HG02981 (cell line): ENCODE measurements around the gene CLIP4.
"Not testable (repeated sequence)": the region's sequence is repeated elsewhere in the genome, so short reads cannot be mapped to it uniquely, and the experiment has no call there.

Source experiments
- ATAC-seq: cut with Tn5 transposase; IDR thresholded peaks from one replicate; pipeline ENCODE4 v1.9.1; 2021; ENCODE audit warnings: mild to moderate bottlenecking, moderate library complexity; ENCODE audit not compliant: unreplicated experiment

Gene CLIP4

GRCh38 chr2:29100564-29100963 is 14.7 kb upstream of the CLIP4 start:
- no peak for ATAC-seq

GRCh38 chr2:29104688-29105087 is 10.5 kb upstream of the CLIP4 start:
- no peak for ATAC-seq

GRCh38 chr2:29105375-29105774 is 9.8 kb upstream of the CLIP4 start:
- ATAC-seq, result no peak

DNA sequence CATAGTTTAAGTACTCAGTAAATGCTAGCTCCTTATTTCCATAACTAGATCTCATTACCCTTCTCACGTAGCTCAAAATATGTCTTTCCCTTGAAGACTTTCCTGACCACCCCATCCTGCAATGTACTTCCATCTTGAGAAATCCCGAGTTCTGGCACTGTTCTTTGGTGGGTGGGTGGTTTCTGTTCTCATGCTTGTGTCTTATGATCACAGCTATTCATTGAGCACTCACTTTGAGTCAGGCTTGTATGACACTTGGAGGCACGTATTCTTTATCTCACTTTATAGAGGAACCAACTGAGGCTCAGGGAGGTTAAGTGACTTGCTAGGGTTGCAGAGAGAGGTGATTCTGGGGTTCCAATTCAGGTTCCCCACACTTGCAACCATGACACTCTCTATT is 9.0 kb upstream of the CLIP4 start:
- ATAC-seq, result no peak

- ATAC-seq, result no peak
Observed at GRCh38 chr2:29106980-29107388, 8.2 kb upstream of the CLIP4 start.

DNA sequence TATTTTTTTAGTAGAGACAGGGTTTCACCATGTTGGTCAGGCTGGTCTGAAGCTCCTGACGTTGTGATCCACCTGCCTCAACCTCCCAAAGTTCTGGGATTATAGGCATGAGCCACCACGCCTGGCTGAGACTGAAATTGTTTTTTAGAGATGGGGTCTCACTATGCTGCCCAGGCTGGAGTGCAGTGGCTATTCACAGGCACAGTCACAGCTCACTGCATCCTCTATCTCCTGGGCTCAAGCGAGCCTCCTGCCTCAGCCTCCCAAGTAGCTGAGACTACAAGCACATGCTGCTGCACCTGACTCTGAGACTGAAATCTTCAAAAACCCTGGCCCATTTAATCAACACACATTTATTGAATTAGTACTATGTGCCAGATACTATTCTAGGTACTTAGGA is 7.7 kb upstream of the CLIP4 start:
- ATAC-seq, result not testable (repeated sequence)

DNA sequence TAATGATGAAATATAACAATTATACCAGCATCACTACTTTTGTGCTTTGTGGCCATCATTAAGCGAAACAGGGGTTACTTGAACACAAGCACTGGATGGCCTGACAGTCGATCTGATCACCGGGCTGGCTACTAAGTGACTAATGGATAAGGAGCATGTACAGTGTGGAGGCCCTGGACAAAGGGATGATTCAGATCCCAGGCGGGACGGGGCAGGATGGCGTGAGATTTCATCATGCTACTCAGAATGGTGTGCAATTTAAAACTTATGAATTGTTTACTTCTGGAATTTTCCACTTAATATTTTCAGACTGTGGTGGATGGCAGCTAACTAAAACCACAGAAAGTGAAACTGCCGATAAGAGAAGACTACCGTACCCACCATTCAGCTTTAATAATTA is 7.0 kb upstream of the CLIP4 start:
- ATAC-seq, result no peak

DNA sequence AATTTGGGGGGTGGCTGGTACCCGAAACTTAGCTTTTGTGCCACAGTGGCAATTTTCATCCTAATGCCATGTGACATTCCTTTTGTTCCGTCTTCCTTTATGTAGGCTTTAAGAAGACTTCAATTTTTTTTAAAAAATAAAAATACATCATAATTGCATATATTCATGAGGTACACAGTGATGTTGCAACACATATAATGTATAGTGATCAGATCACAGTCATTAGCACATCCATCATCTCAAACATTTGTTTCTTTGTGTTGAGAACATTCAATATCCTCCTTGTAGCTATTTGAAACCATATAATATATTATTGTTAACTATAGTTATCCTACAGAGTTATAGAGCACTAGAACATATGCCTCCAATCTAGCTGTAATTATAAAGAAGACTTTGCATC is 6.0 kb upstream of the CLIP4 start:
- ATAC-seq, result no peak

DNA sequence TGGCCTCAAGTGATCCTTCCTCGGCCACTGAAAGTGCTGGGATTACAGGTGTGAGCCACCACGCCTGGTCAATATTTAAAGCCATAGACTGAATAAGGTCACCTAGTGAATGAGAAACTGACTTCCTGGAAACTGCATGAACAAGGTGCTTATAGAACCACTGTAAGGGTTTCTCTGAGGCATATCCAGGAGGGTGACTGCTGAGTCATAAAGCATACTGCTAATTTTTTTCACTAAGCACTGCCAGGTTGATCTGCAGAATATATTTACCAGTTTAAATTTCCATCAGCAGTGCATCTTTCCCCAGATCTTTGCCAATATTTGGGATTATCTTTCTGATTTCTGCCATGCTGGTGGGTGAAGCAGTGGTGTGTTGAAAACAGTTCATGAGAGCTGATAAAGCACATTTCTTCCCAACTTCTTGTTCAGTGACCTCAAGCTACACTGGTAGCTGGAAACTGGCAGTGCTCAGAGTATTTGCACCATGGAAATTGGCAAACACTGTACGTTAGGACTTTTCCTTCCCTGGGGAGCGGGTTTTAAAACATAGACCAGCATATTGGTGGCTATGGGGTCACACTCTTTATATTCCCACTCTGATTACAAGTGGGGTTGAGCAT is 4.2 kb upstream of the CLIP4 start:
- peak; percentile 33 for ATAC-seq

GRCh38 chr2:29112379-29112778 is 2.8 kb upstream of the CLIP4 start:
- no peak for ATAC-seq

DNA sequence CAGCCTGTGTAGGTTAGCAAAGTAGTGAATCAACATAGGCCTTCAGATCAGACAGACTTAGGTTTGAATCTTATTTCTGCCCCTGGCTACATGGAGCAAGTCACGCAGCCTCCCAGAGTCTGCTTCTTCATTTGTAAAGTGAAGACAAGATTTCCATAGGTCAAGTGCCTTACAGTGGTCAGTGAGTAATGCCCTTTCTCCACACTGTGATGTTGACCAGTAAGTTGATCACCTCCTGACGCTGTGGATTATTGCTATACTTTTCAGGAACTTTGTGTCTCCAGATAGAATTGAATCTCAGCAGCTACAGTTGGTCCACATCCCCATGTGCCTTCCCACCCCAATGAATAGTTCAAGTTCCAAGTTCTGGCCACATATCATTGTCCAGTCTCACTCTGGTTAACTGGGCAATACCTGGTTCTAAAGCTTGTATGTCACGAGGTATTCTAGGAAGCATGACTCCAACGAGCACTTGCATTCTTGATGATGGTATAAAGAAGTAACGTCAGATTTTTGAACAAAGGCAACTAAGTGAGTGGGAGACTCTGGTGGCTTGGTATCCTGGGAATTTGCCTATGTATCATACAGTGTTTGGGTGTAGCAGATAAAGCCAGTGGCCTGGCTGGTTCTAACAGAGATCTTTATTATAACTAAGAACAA is 2.1 kb upstream of the CLIP4 start:
- no peak for ATAC-seq

- ATAC-seq, result no peak
Observed at GRCh38 chr2:29113891-29114321, 1.3 kb upstream of the CLIP4 start.

DNA sequence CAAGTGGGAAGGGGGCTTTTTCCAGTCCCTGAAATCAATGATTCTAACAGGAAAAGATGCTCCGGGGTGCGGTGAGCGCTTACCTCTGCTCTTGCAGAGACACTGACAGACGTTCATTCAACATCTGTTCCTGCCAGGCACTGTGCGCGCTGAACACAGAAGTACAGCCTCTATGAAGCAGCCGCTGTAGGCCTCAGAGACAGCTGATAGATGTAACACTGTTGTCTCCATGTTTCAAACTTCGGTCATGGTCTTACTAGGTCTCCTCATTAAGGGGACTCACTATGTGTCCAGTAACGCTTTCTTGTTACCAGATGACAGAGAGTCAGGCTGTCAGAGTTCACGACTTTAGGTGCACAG is 649 bp upstream of the CLIP4 start:
- no peak for ATAC-seq

GRCh38 chr2:29115797-29116781 is 874 bp downstream of the CLIP4 start:
- ATAC-seq, result peak; percentile 40

DNA sequence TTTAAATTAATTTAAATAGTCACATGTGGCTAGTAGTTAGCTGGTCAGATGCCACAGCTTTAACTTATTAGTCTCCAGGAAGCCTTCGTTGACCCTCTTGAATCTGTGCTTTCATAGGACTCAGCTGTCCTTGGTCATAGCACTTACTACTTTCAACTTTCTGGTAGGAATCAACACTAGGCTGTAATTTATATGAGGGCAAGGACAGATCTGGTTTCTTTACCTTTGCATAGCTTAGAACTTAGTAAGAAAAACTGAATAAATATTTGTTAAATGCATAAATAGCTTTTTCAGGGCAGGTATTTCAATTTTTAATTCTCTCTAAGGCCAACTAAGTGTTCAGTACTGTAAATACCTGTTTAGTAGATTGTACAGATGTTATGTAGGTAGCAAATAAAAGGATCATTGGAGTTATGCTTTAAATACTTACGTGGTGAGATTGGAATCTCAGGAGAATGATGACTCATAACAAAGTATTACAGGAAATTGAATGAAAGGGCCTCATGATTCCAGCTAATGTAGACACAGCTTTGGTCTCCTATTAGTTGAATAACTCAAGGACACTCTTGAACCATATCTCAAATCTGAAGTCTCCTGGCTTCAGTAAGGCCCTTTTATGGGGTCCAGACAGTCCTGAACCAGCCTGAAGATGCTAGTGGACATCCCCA is 2.6 kb downstream of the CLIP4 start:
- ATAC-seq, result no peak

GRCh38 chr2:29119211-29119610 is 4.0 kb downstream of the CLIP4 start:
- ATAC-seq, result no peak

GRCh38 chr2:29120846-29121245 is 5.6 kb downstream of the CLIP4 start:
- no peak for ATAC-seq

GRCh38 chr2:29123617-29124349 is 8.6 kb downstream of the CLIP4 start:
- no peak for ATAC-seq

- no peak for ATAC-seq
Observed at GRCh38 chr2:29124504-29124903, 9.3 kb downstream of the CLIP4 start.

DNA sequence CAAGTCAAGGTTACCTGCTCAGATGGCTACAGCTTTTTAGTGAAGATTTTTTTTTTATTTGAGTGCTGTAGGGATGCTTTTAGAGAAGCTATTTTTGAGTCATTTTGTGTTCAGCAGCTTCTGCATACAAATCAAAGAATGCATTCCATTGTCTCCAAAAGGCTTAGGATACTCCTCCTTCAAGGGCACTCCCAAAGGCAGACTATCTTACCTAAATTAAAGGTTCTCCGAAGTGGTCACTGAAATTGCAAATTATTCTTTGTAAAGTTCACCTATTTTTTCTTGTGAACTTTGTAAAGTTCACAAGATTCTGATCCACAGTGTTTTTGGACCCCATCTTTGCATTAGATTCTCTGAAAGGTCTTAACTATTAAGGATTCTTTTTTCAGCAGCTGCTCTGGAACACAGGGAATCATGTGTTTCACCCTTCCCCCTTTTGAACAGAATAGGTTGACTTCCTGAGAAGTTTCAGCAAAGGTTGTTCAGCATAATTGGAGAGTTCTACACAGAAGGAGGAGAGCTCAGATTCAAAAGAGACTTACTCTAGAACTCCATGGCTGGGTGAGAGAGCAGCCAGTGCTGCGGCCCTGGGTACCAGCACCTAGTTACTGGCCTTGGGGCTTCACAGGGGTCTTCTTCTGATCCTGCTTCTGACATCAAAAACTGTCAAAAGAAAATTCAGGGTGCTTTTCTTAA is 14.5 kb downstream of the CLIP4 start:
- peak; percentile 13 for ATAC-seq
